Measurements from ENCODE around the gene GPR52.

DNA sequence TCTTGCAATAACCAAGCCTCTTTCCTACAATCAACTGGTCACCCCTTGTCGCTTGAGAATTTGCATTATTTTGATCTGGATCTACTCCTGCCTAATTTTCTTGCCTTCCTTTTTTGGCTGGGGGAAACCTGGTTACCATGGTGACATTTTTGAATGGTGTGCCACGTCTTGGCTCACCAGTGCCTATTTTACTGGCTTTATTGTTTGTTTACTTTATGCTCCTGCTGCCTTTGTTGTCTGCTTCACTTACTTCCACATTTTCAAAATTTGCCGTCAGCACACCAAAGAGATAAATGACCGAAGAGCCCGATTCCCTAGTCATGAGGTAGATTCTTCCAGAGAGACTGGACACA is 743 bp downstream of the GPR52 start:
- no peak for TF ChIP-seq CTCF (optimal IDR thresholded peaks at IDR 0.05 in 1 of 3, IDR thresholded peaks at IDR 0.05 in 1 of 3, conservative IDR thresholded peaks at IDR 0.05 in 1 of 3; ENCODE audit: extremely low read depth in 1 of 3, insufficient read depth in 2 of 3, low read length in 3 of 3)
- TF ChIP-seq EZH2 (IDR thresholded peaks at IDR 0.05; ENCODE audit: low read length), result no peak

All from keratinocyte (primary cell).